ENCODE results near the gene C1orf21. TPM values are rescaled to one million over a fixed set of nuclear protein-coding genes. Genes with fewer than 3 reads are reported as not detected.

The C1orf21 gene
- total RNA-seq, 4 donors from 2014 or later: 106 to 206 (median 154) TPM

DNA sequence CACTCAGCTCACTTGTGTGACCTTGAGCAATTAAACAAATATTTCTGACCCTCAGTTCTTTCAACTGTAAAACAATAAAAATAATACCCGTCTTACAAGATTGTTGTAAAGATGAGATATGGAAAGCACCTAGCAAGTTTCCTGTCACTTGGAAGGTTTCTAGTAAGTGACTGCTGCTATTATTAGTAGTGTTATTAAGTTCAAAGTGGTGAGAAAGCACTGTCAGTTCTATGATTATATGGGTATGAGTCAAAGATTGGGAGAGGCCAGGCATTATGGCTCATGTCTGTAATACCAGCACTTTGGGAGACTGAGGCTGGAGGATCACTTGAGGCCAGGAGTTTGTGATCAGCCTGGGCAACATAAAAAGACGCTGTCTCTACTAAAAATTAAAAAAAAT is 145.4 kb downstream of the C1orf21 start:
- DNase-seq (no peak), ATAC-seq (peak; percentile 45 to 48)
- Histone ChIP-seq H3K27me3 (no peaks in the 10 kb centered on the region), H3K4me3 (no peak overlapping the region), H3K36me3 (no peaks in the 10 kb centered on the region), H3K27ac (peak overlapping the region; percentile 72 to 96 (median 90)), H3K4me1 (peaks cover 68 to 85% of the 10 kb centered on the region in 2 donors), H3K9me3 (no peaks in the 10 kb centered on the region)
- in situ Hi-C loops (cut with MboI; ENCODE audit: low sequenced_read_pairs in 4 of 4) (no loop called here), intact Hi-C loops (cut with DNase I; ENCODE audit: low total_unique reads) (no loop called here)
- TF ChIP-seq, protein P1, sequence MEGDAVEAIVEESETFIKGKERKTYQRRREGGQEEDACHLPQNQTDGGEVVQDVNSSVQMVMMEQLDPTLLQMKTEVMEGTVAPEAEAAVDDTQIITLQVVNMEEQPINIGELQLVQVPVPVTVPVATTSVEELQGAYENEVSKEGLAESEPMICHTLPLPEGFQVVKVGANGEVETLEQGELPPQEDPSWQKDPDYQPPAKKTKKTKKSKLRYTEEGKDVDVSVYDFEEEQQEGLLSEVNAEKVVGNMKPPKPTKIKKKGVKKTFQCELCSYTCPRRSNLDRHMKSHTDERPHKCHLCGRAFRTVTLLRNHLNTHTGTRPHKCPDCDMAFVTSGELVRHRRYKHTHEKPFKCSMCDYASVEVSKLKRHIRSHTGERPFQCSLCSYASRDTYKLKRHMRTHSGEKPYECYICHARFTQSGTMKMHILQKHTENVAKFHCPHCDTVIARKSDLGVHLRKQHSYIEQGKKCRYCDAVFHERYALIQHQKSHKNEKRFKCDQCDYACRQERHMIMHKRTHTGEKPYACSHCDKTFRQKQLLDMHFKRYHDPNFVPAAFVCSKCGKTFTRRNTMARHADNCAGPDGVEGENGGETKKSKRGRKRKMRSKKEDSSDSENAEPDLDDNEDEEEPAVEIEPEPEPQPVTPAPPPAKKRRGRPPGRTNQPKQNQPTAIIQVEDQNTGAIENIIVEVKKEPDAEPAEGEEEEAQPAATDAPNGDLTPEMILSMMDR (IDR thresholded peaks at IDR 0.05 in 4 of 5, conservative IDR thresholded peaks at IDR 0.05 in 1 of 5): no peak
- TF ChIP-seq POLR2A (IDR thresholded peaks at IDR 0.05): no peak

DNA sequence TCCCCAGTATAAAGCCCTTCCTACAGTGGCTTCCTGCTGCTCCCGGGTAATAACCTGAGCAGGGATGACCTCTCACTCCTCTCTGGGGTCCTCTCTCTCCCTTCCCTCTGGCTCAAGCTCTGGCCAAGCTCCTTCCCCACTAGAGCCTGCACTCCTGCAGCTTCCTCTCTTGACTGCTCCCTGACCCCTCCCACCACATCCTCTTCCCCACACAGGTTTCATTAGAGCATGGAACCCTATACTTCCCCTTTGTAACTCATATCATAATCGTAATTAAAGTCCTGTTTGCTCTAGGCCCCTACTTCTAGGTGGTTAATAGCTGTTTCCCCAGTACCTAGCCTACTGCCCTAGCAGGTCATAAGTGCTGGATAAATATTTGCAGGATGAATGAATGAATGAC is 146.2 kb downstream of the C1orf21 start:
- peak overlapping the region; percentile 72 to 96 (median 90) for H3K27ac ChIP-seq
- intact Hi-C loops (cut with DNase I; ENCODE audit: low total_unique reads): no loop called here
- no peak for ATAC-seq

DNA sequence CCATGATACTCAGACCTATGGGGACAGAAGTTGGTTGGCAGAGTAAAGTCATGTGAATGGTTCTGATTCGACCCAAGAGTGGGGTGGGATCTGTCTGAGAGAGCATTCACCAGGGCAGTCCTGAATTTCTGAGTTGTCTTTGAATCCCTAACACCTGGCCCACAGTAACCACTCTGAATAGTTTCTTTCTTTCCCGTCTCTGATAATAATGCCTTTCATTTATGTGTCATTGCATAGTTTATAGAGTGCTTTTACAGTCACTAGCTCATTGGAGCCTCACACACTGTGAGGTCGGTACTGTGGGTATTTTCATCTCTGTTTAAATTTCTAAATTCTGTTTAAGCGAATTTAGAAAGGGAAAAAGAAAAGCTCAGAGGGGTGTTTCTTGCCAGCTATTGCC is 147.1 kb downstream of the C1orf21 start:
- peak overlapping the region; percentile 72 to 96 (median 90) for H3K27ac ChIP-seq
- TF ChIP-seq POLR2A (IDR thresholded peaks at IDR 0.05): no peak
- TF ChIP-seq, protein P1 (IDR thresholded peaks at IDR 0.05 in 4 of 5, conservative IDR thresholded peaks at IDR 0.05 in 1 of 5): no peak
- in situ Hi-C loops (cut with MboI; ENCODE audit: low sequenced_read_pairs in 4 of 4): no loop called here

More for the DNA sequence above, 146.2 kb downstream of the C1orf21 start:
- Histone ChIP-seq H3K36me3 (no peaks in the 10 kb centered on the region), H3K27me3 (no peaks in the 10 kb centered on the region), H3K4me1 (peaks cover 62 to 78% of the 10 kb centered on the region in 2 donors), H3K4me3 (no peak overlapping the region), H3K9me3 (no peaks in the 10 kb centered on the region)
- no peak for TF ChIP-seq POLR2A (IDR thresholded peaks at IDR 0.05)
- TF ChIP-seq, protein P1 (IDR thresholded peaks at IDR 0.05 in 4 of 5, conservative IDR thresholded peaks at IDR 0.05 in 1 of 5): no peak
- in situ Hi-C loops (cut with MboI; ENCODE audit: low sequenced_read_pairs in 4 of 4): no loop called here
- no peak for DNase-seq

DNA sequence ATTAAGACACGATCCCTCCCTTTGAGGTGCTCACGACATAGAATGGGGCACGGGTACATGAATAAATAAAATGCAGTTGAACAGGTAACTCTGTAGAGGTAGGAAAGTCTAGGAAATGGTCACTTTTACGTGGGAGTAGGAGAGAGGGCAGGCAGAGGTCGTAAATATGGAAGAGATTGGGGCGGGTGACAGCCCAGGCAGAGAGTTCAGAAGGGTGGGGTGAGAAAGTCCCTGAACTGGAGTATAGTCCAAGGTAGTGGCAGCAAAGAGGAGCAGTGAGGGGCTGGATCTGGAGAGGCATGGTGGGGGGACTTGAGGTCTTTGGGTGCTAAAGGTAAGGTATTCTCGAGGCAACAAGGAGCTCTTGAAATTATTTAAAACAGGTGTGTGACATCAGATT is 147.9 kb downstream of the C1orf21 start:
- H3K4me3 ChIP-seq: no peak overlapping the region
- no peak for DNase-seq
- H3K9me3 ChIP-seq: no peaks in the 10 kb centered on the region
- in situ Hi-C loops (cut with MboI; ENCODE audit: low sequenced_read_pairs in 4 of 4): no loop called here
- peak in 1 of 2 donors; percentile 30 for ATAC-seq
- no peaks in the 10 kb centered on the region for H3K27me3 ChIP-seq
- H3K36me3 ChIP-seq: peaks cover 0 to 4% of the 10 kb centered on the region in 2 donors
- intact Hi-C loops (cut with DNase I; ENCODE audit: low total_unique reads): loop anchor here (2.0 to 5.0 kb wide), 3 partner anchors 18 to 88 kb away; no protein-coding TSS in a partner anchor
- peaks cover 58 to 62% of the 10 kb centered on the region in 2 donors for H3K4me1 ChIP-seq
- peak overlapping the region; percentile 72 to 96 (median 90) for H3K27ac ChIP-seq
- TF ChIP-seq, protein P1 (IDR thresholded peaks at IDR 0.05 in 4 of 5, conservative IDR thresholded peaks at IDR 0.05 in 1 of 5): no peak
- no peak for TF ChIP-seq POLR2A (IDR thresholded peaks at IDR 0.05)

More for the DNA sequence above, 147.1 kb downstream of the C1orf21 start:
- H3K4me3 ChIP-seq: no peak overlapping the region
- ATAC-seq (no peak), DNase-seq (no peak)
- no peaks in the 10 kb centered on the region for H3K27me3 ChIP-seq
- peaks cover 58 to 69% of the 10 kb centered on the region in 2 donors for H3K4me1 ChIP-seq
- H3K36me3 ChIP-seq: peaks cover 0 to 4% of the 10 kb centered on the region in 2 donors
- no peaks in the 10 kb centered on the region for H3K9me3 ChIP-seq
- intact Hi-C loops (cut with DNase I; ENCODE audit: low total_unique reads): loop anchor here (2.0 kb wide), 2 partner anchors 19 to 51 kb away; no protein-coding TSS in a partner anchor

All from gastrocnemius medialis (tissue), 4 donors.